ENCODE measurements around the gene STK4. TPM values are rescaled to one million over a fixed set of nuclear protein-coding genes. Genes with fewer than 3 reads are reported as not detected.

Gene STK4
- total and polyA plus RNA-seq, 9 donors: 8.3 to 27.5 (median 19.6) TPM

DNA sequence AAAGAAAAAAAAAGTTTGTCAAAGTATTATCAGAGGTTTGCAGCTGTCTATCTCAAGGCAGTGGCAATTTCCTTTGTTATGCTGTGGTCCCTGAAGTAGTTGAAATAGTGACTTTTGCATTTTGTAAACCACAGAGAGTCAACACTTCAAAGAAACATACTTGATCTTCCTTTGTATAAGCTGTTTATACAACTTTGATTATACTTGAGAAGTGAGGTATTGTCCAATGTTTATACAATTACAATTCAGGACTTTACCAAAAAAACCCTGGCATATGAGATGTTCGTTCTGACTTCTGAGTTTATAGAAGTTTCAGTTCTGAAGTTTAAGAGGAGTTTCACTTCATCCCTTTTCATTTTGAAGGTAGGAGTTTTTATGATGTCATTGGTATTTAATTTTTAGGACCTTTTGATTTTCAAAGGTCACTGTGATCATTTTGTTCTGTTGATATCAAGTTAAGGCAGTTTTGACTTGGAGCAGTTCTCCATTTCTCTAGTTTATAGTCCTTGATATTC, 4.0 kb downstream of the STK4 start:
- Histone ChIP-seq H3K36me3 (no peaks in the 10 kb centered on the region), H3K27ac (no peak overlapping the region), H3K27me3 (no peaks in the 10 kb centered on the region), H3K9me3 (no peaks in the 10 kb centered on the region), H3K4me1 (ENCODE audit: insufficient read depth) (peaks cover 7% of the 10 kb centered on the region), H3K4me3 (no peak overlapping the region)
- 25 to 39% (median 28%) methylated on average over 1 of the region's 1 CpG for WGBS, 3 donors
- intact Hi-C loops (cut with DNase I): no loop called here
- no peak for DNase-seq
- TF ChIP-seq EP300 (IDR thresholded peaks at IDR 0.05) (no peak), CTCF (IDR thresholded peaks at IDR 0.05) (no peak), POLR2A (IDR thresholded peaks at IDR 0.05) (no peak)

- no peaks in the 10 kb centered on the region for H3K9me3 ChIP-seq
- intact Hi-C loops (cut with DNase I): no loop called here
- 78 to 91% (median 86%) methylated on average over 2 of the region's 2 CpGs for WGBS, 3 donors
- no peaks in the 10 kb centered on the region for H3K4me1 ChIP-seq (ENCODE audit: insufficient read depth)
- H3K27me3 ChIP-seq: no peaks in the 10 kb centered on the region
- no peaks in the 10 kb centered on the region for H3K36me3 ChIP-seq
- H3K27ac ChIP-seq: no peak overlapping the region
- no peak for TF ChIP-seq EP300 (IDR thresholded peaks at IDR 0.05)
- TF ChIP-seq POLR2A (IDR thresholded peaks at IDR 0.05): no peak
- no peak for TF ChIP-seq CTCF (IDR thresholded peaks at IDR 0.05)
- no peak for DNase-seq
- no peak overlapping the region for H3K4me3 ChIP-seq
Observed at GRCh38 chr20:44973053-44973452, 6.7 kb downstream of the STK4 start.

DNA sequence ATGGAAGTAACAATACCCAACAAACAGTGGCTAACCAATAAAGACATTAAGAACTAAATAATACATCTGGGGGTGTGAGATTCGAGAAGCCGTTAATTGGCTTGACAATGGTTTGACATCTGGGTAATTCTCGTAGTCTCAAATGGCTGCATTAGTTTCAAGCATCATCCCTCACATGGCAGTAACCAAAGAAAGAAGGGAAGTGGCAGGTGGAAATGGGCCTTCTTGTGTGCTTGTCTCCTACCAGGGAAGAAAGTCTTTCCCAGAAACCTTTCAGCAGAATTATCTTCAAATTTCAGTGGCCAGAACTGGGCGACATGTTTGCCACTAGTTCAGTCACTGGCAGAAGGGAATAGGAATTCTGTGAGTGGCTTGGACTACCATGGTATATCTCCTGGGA, 10.4 kb downstream of the STK4 start:
- Histone ChIP-seq H3K36me3 (no peaks in the 10 kb centered on the region), H3K9me3 (no peaks in the 10 kb centered on the region), H3K27me3 (no peaks in the 10 kb centered on the region), H3K4me3 (no peak overlapping the region), H3K4me1 (ENCODE audit: insufficient read depth) (no peaks in the 10 kb centered on the region), H3K27ac (no peak overlapping the region)
- TF ChIP-seq POLR2A (IDR thresholded peaks at IDR 0.05) (no peak), EP300 (IDR thresholded peaks at IDR 0.05) (no peak), CTCF (IDR thresholded peaks at IDR 0.05) (no peak)
- WGBS, 3 donors: 79 to 97% (median 96%) methylated on average over 4 of the region's 4 CpGs
- no peak for DNase-seq
- intact Hi-C loops (cut with DNase I): loop anchor here in 1 of 4 donors (5.0 kb wide), 1 partner anchor 294 kb away; no protein-coding TSS in a partner anchor

- H3K4me3 ChIP-seq: no peak overlapping the region
- no peaks in the 10 kb centered on the region for H3K27me3 ChIP-seq
- H3K9me3 ChIP-seq: no peaks in the 10 kb centered on the region
- H3K36me3 ChIP-seq: no peaks in the 10 kb centered on the region
- 64 to 73% (median 69%) methylated on average over 2 of the region's 2 CpGs for WGBS, 3 donors
- no peak overlapping the region for H3K27ac ChIP-seq
- no peaks in the 10 kb centered on the region for H3K4me1 ChIP-seq (ENCODE audit: insufficient read depth)
- intact Hi-C loops (cut with DNase I): loop anchor here in 1 of 4 donors (5.0 kb wide), 1 partner anchor 297 kb away; no protein-coding TSS in a partner anchor
- no peak for DNase-seq
- no peak for TF ChIP-seq POLR2A (IDR thresholded peaks at IDR 0.05)
- TF ChIP-seq EP300 (IDR thresholded peaks at IDR 0.05): no peak
- TF ChIP-seq CTCF (IDR thresholded peaks at IDR 0.05): no peak
Observed at GRCh38 chr20:44979090-44979621, 12.8 kb downstream of the STK4 start.

All from ovary (tissue), 9 donors.